ENCODE data around the gene DSG3.

DSG3 gene

DNA sequence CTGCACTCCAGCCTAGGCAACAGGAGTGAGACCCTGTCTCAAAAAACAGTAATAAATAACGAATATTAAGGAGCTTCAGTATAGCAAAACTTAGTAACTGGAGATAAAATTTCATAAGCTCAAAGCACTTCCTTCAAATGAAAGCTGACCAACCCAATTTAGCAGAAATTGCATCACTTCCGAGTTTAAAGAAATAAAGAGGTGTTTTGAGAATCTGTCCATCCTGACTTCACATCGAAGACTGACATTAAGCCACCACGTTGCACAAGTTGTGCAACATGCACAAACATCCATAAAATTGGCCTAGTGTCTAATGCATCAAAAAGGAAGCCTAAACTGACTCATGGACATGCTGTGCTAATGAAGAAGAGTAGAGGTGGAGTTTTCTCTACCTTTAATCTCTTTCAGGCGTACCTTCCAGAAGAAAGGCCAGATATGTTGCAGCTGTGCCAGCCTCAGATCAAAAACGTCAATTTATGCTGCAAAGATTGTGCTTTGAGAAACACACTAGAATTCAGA is 7.7 kb upstream of the DSG3 start:
- H3K4me3 ChIP-seq (ENCODE audit: low read depth, low read length), result no peak overlapping the region
- TF ChIP-seq, protein P1, sequence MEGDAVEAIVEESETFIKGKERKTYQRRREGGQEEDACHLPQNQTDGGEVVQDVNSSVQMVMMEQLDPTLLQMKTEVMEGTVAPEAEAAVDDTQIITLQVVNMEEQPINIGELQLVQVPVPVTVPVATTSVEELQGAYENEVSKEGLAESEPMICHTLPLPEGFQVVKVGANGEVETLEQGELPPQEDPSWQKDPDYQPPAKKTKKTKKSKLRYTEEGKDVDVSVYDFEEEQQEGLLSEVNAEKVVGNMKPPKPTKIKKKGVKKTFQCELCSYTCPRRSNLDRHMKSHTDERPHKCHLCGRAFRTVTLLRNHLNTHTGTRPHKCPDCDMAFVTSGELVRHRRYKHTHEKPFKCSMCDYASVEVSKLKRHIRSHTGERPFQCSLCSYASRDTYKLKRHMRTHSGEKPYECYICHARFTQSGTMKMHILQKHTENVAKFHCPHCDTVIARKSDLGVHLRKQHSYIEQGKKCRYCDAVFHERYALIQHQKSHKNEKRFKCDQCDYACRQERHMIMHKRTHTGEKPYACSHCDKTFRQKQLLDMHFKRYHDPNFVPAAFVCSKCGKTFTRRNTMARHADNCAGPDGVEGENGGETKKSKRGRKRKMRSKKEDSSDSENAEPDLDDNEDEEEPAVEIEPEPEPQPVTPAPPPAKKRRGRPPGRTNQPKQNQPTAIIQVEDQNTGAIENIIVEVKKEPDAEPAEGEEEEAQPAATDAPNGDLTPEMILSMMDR (IDR thresholded peaks at IDR 0.05; ENCODE audit: low read depth, low read length), result no peak
- in situ Hi-C loops (cut with HindIII; ENCODE audit: low sequenced_read_pairs), result no loop called here
- no peak for DNase-seq (ENCODE audit: low read depth, low spot score)

- no peak overlapping the region for H3K4me3 ChIP-seq (ENCODE audit: low read depth, low read length)
- no peak for DNase-seq (ENCODE audit: low read depth, low spot score)
- TF ChIP-seq, protein P1 (IDR thresholded peaks at IDR 0.05; ENCODE audit: low read depth, low read length), result no peak
- in situ Hi-C loops (cut with HindIII; ENCODE audit: low sequenced_read_pairs), result no loop called here
These were observed 6.8 kb upstream of the DSG3 start for GRCh38 chr18:31440787-31441186.

DNA sequence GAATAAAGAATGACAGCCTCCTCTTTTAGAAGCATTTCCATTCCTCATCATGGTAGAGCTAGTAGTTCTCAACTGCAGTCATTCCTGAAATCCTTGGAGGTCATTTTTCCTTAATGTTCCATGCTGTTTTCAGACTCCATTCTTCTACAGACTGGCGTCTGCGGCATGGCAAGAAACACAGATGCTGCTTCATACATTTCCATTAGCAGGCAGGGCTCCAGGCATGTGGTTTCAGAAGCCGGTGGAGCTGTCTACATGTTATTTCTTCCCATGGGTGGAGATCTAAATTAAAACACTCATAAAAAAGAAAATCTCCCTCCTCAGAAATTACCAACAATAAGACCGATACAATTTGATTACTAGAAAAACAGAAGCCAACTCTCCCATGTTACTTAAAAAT is 6.0 kb upstream of the DSG3 start:
- TF ChIP-seq, protein P1 (IDR thresholded peaks at IDR 0.05; ENCODE audit: low read depth, low read length), result no peak
- DNase-seq (ENCODE audit: low read depth, low spot score), result no peak
- in situ Hi-C loops (cut with HindIII; ENCODE audit: low sequenced_read_pairs), result no loop called here
- H3K4me3 ChIP-seq (ENCODE audit: low read depth, low read length), result no peak overlapping the region

DNA sequence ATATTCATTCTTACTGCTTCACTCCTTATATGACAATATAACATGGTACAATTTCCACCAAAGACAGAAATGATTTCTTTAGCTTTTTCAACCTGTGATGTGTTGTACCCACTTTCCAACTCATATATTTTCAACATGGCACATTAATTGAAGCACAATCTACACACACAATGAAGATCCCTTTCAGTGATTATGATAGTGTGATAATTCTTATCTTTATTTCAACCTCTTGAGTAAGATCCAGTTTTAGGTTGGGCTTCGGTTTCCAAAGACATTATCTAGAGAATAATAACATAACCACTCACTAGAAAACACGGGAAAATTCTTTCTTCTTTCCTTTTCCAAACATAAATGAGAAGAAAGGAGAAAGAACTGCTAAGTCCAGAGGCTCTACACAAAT is 3.4 kb upstream of the DSG3 start:
- no peak overlapping the region for H3K4me3 ChIP-seq (ENCODE audit: low read depth, low read length)
- TF ChIP-seq, protein P1 (IDR thresholded peaks at IDR 0.05; ENCODE audit: low read depth, low read length), result no peak
- in situ Hi-C loops (cut with HindIII; ENCODE audit: low sequenced_read_pairs), result no loop called here
- DNase-seq (ENCODE audit: low read depth, low spot score), result no peak

DNA sequence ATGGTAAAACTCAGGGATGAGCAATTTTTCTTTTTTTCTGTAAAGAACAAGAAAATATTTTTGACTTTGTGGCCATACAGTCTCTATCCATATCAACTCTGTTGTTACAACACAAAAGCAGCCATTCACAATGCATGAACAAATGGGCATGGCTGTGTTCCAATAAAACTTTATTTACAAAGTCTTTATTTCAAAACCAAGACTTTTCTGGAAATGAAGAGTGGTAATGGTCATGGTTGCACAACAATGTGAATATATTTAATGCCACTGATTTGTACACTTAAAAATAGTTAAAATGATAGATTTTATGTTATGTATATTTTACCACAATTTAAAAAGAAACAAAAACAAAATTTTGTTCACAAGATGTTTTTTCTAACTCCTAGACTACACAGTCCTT is 1.6 kb upstream of the DSG3 start:
- DNase-seq (ENCODE audit: low read depth, low spot score), result no peak
- TF ChIP-seq, protein P1 (IDR thresholded peaks at IDR 0.05; ENCODE audit: low read depth, low read length), result no peak
- in situ Hi-C loops (cut with HindIII; ENCODE audit: low sequenced_read_pairs), result no loop called here
- no peak overlapping the region for H3K4me3 ChIP-seq (ENCODE audit: low read depth, low read length)

DNA sequence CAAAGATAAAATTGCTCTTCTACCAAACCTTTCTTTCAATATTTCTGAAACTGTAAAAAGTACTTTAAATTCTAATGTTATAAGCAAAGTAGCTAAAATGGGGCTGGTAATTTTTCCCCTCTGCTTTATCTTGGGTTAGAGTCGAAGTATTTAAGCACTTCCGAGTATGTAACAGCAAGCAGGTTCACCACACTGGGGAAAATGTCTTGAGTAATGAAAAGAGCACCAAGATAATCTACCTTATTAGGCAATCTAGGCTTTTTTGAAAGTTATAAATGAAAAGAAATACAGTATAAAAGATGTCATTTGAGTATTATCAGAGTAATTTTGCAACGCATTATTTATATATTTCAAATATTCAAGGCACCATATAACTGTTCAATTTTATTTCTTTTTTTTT is 687 bp upstream of the DSG3 start:
- no peak overlapping the region for H3K4me3 ChIP-seq (ENCODE audit: low read depth, low read length)
- TF ChIP-seq, protein P1 (IDR thresholded peaks at IDR 0.05; ENCODE audit: low read depth, low read length), result no peak
- no peak for DNase-seq (ENCODE audit: low read depth, low spot score)
- in situ Hi-C loops (cut with HindIII; ENCODE audit: low sequenced_read_pairs), result no loop called here

DNA sequence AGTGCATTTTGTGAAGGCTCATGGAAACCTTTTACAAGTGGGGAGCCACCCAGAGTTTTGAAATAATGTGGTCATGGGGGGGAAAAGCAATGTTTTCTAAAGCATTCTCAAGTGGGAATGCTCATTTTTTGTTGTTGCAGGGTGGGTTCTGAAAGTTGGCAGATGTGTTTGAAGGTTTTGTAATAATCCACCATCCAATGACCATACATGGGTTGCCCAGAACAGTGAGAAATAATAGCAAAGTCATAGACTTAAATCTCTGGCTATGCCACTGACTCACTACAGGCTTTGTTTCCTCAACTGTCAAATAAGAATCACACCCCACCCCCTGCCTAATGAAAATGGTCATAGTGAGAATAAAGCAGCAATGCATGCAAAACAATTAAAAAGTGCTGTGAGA is 2.9 kb downstream of the DSG3 start:
- DNase-seq (ENCODE audit: low read depth, low spot score), result no peak
- in situ Hi-C loops (cut with HindIII; ENCODE audit: low sequenced_read_pairs), result no loop called here
- TF ChIP-seq, protein P1 (IDR thresholded peaks at IDR 0.05; ENCODE audit: low read depth, low read length), result no peak

More for the DNA sequence above, 2.9 kb downstream of the DSG3 start:
- H3K4me3 ChIP-seq (ENCODE audit: low read depth, low read length), result no peak overlapping the region

Measured in astrocyte of the spinal cord (primary cell).